Right hindlimb (tissue), 1 donor: ENCODE results near the gene CTSE.
"Not testable (repeated sequence)": the region's sequence is repeated elsewhere in the genome, so short reads cannot be mapped to it uniquely, and the experiment has no call there.

Source experiments
- DNase-seq: peaks from one replicate; pipeline ENCODE4 v3.0.0-alpha.2; 2018

CTSE gene

GRCh38 chr1:206023695-206024094, at the start of gene CTSE:
CTSE (minus strand) TSS chr1:206023895; CDS start chr1:206023791, 104 bp downstream.
- no peak for DNase-seq

- no peak for DNase-seq
These were observed 47.1 kb upstream of the CTSE start for GRCh38 chr1:206070627-206071304.

- DNase-seq, result no peak
These were observed 44.6 kb upstream of the CTSE start for GRCh38 chr1:206068314-206068713.

- no peak for DNase-seq
These were observed 44.0 kb upstream of the CTSE start for GRCh38 chr1:206067486-206068227.

- DNase-seq, result no peak
These were observed 42.9 kb upstream of the CTSE start for GRCh38 chr1:206066479-206067171.

- no peak for DNase-seq
These were observed 42.0 kb upstream of the CTSE start for GRCh38 chr1:206065547-206066145.

- DNase-seq, result not testable (repeated sequence)
These were observed 40.8 kb upstream of the CTSE start for GRCh38 chr1:206064501-206064900.

GRCh38 chr1:206064001-206064400, 40.3 kb upstream of the CTSE start:
- not testable (repeated sequence) for DNase-seq

- no peak for DNase-seq
These were observed 38.8 kb upstream of the CTSE start for GRCh38 chr1:206062464-206062863.

- DNase-seq, result no peak
These were observed 37.1 kb upstream of the CTSE start for GRCh38 chr1:206060844-206061243.

GRCh38 chr1:206059355-206059915, 35.7 kb upstream of the CTSE start:
- no peak for DNase-seq

- DNase-seq, result no peak
These were observed 35.2 kb upstream of the CTSE start for GRCh38 chr1:206058927-206059292.

- DNase-seq, result not testable (repeated sequence)
These were observed 34.7 kb upstream of the CTSE start for GRCh38 chr1:206058289-206058926.

GRCh38 chr1:206055639-206056323, 32.1 kb upstream of the CTSE start:
- DNase-seq, result not testable (repeated sequence)

- DNase-seq, result not testable (repeated sequence)
These were observed 31.5 kb upstream of the CTSE start for GRCh38 chr1:206055069-206055625.

GRCh38 chr1:206053616-206054015, 29.9 kb upstream of the CTSE start:
- not testable (repeated sequence) for DNase-seq

GRCh38 chr1:206052919-206053610, 29.4 kb upstream of the CTSE start, which contains the start of gene RHEX:
RHEX (plus strand) TSS chr1:206053173; CDS start chr1:206097829, 44,656 bp downstream.
- not testable (repeated sequence) for DNase-seq

GRCh38 chr1:206052231-206052865, 28.7 kb upstream of the CTSE start:
- not testable (repeated sequence) for DNase-seq

GRCh38 chr1:206050655-206051235, 27.1 kb upstream of the CTSE start:
- DNase-seq, result no peak
